Fibroblast of mammary gland (primary cell): ENCODE measurements around the gene BTAF1.

Experiments used
- DNase-seq: peaks from one replicate; pipeline ENCODE4 v3.0.0-alpha.2; 2010; ENCODE audit warnings: low read depth
- H3K4me3 ChIP-seq: 2 replicates; pipeline ENCODE4 v1.5.1; 2011; ENCODE audit warnings: low read depth, mild to moderate bottlenecking, low read length, moderate library complexity; ENCODE audit not compliant: control insufficient read depth
- TF ChIP-seq, protein P1 (sequence below): conservative IDR thresholded peaks from 2 replicates; pipeline ENCODE4 v1.5.1; 2011; ENCODE audit warnings: low read depth, low read length, inconsistent platforms; ENCODE audit not compliant: control insufficient read depth, insufficient read depth

Gene BTAF1

DNA sequence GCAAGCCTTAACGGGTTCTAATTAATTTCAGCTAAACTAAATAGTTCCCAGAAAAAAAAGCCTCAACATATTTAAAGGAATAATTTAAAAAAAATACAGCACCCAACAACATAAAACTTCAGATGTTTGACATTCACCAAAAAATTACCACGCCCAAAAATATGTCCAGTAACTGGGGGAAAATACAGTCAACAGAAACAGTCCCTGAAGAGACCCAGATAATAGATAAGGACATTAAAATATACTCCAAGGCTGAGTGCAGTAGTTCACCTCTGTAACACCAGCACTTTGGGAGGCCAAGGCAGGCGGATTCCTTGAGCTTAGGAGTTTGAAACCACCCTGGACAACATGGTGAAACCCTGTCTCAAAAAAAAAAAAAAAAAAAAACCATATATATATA, 78.0 kb downstream of the BTAF1 start:
- no peak overlapping the region for H3K4me3 ChIP-seq
- no peak for DNase-seq
- TF ChIP-seq, protein P1, sequence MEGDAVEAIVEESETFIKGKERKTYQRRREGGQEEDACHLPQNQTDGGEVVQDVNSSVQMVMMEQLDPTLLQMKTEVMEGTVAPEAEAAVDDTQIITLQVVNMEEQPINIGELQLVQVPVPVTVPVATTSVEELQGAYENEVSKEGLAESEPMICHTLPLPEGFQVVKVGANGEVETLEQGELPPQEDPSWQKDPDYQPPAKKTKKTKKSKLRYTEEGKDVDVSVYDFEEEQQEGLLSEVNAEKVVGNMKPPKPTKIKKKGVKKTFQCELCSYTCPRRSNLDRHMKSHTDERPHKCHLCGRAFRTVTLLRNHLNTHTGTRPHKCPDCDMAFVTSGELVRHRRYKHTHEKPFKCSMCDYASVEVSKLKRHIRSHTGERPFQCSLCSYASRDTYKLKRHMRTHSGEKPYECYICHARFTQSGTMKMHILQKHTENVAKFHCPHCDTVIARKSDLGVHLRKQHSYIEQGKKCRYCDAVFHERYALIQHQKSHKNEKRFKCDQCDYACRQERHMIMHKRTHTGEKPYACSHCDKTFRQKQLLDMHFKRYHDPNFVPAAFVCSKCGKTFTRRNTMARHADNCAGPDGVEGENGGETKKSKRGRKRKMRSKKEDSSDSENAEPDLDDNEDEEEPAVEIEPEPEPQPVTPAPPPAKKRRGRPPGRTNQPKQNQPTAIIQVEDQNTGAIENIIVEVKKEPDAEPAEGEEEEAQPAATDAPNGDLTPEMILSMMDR: no peak

DNA sequence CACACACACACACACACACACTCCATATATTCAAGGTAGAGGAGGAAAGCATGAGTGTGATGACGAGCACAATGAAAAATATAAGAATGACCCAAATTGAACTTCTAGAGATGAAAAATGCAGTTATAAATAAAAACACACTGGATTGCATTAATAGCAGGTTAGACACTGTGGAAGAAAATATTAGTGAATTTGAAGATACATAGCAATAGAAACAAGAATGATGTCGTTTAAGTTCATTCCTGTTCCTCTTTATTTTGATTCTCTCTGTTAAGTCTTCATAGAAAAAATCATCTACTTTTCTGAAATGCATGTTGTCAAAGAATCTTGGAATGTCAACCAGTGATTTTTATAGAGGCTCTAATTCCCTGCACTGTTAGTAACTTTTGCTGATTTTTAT, 78.4 kb downstream of the BTAF1 start:
- no peak overlapping the region for H3K4me3 ChIP-seq
- TF ChIP-seq, protein P1: no peak
- DNase-seq: no peak

DNA sequence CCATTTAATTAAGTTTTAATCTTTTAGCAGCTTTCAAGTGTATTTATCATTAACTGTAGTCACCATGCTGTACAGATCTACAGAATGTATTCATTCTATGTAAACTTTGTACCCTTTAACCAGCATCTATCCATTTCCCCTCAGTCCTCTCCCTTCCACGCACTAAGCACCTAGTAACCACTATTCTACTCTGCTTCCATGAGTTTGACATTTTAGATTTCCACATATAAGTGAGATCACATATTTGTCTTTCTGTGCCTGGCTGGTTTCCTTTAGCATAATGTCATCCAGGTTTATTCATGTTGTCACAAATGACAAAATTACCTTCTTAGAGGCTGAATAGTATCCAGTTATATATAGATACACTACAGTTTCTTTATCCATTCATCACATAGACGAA, 79.7 kb downstream of the BTAF1 start:
- TF ChIP-seq, protein P1: no peak
- DNase-seq: no peak
- no peak overlapping the region for H3K4me3 ChIP-seq

GRCh38 chr10:92005978-92006377, 82.4 kb downstream of the BTAF1 start:
- no peak for DNase-seq
- no peak overlapping the region for H3K4me3 ChIP-seq
- TF ChIP-seq, protein P1: no peak

GRCh38 chr10:92009445-92009844, 85.9 kb downstream of the BTAF1 start:
- no peak for DNase-seq
- H3K4me3 ChIP-seq: no peak overlapping the region
- TF ChIP-seq, protein P1: no peak

DNA sequence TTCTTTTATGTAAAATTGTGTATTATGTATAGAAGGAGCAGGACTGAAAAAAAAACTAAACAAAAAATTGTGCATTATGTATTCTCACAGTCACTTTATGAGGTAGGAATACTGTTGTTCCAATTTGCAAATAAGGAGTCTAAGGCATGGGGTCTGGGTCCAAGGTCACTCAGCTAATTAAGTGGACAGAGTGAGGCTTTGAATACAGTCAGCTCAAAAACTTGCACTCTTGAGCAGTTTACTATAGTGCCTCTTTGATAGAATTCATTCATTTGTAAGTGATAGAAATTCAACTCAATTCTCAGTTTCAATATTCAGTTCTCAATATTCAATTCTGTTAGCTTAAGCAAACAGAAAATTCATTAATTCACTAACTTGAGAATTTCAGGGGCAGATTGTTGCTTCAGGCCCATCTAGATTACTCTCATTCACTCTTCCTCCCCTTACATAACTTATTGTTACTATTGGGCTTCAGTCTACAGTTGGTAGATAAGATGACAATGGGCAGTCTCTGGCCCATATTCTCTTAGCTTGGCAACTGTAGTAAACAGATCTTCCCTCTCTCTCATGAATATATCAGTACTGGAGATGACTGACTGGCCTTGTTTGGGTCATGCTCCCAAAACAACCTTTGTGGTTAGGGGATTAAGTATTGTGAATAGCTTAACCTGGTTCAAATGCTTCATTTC, 86.6 kb downstream of the BTAF1 start:
- TF ChIP-seq, protein P1: no peak
- DNase-seq: no peak
- H3K4me3 ChIP-seq: no peak overlapping the region
